ENCODE results near the gene ATP1A4. TPM values are rescaled to one million over a fixed set of nuclear protein-coding genes. Genes with fewer than 3 reads are reported as not detected.

The ATP1A4 gene
- polyA plus RNA-seq, 4 donors: 0.12 to 0.24 TPM; not detected in 2

DNA sequence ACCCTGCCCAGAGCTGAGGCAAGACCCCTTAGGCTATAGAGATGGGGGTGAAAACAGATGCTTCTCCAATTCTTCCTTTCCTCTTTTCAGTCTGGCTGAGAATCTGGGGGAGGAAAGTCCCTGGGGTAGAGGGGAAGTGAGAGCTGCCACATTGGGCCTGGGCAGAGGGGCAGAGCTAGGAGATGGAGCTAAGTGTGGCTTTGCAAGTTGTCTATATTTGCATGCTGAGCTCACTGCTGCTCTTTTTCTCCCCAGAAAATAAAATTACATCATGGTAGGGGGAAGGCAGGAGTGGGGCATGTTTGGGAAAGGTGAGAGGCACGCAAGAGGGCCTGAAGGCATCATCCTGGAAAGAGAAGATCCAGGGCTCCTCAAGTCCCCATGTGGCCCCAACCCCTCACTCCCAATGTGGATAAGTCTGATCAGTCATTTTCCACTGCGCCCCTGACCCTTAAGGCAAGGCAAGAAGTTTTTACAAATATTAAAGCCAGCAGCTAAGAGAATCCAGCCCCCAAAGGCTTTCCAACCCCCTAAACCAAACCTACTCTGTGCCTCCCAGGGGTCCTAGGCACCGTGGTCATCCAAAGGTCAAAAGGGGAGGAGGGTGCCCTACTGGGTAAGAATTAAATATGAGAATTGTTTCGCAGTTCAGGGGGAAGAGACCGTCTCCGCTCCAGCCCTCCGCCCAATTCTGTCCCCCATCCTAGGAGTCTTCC lies 53.3 kb downstream of the ATP1A4 start:
- H3K4me1 ChIP-seq (ENCODE audit: control insufficient read depth in 3 of 3, insufficient read depth in 2 of 3, low read depth in 1 of 3, low read length in 2 of 3): peaks cover 0 to 4% (median 0%) of the 10 kb centered on the region in 3 donors
- no peak for FAIRE-seq

DNA sequence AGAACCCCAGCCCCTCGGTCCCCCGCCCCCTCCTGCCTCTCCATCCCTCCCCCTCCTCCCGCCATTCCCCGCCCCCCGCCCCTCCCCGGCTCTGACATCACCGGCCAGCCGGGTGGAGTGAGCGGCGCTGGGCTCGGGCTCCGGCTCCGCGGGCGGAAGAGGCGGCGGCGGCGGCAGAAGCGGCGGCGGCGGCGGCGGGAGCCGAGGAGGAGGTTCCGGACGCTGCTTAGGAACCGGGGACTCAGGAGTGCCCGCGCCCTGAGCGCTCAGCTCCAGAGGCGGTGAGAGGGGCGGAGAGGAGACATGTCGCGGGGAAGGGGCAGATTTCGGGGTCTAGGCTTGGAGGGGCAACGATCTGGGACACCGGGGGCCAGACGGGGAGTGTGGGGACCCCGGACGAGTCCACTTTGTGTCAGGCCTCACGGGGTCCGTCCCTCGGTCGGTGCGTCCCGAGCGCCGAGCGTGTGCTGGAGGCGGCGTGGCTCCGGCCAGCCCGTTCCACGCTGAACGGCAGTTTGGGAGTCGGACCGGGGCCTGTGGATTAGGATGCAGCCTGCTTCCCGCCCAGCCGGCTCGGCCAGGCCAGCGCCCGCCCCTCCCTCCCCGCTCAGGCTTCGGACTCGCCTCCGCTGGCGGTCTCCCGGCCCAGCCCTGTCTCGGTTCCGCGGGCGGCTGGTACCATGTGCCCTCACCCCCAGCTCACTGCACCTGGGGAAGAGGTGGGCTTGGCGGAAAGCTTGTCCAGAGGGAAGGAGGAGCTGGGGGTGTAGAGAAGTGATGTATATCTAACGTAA lies 54.0 kb downstream of the ATP1A4 start, which contains the start of gene PEA15:
TSS of gene PEA15 (plus strand) at position 143 of the 794 bp plus-strand sequence. CDS start 6,161 bp downstream, outside the sequence.
- H3K4me1 ChIP-seq (ENCODE audit: control insufficient read depth in 3 of 3, insufficient read depth in 2 of 3, low read depth in 1 of 3, low read length in 2 of 3): peaks cover 0 to 4% (median 0%) of the 10 kb centered on the region in 3 donors
- H3K27me3 ChIP-seq (ENCODE audit: control insufficient read depth in 3 of 3, insufficient read depth in 3 of 3, low read length in 3 of 3): no peaks in the 10 kb centered on the region
- DNase-seq (peak; percentile 66 to 81), FAIRE-seq (no peak)
- H3K36me3 ChIP-seq (ENCODE audit: control insufficient read depth in 3 of 3, insufficient read depth in 2 of 3, low read depth in 1 of 3, low read length in 3 of 3): peaks cover 0 to 29% (median 0%) of the 10 kb centered on the region in 3 donors
- peak within 1 kb of the TSS; percentile 62 to 85 (median 78) for H3K27ac ChIP-seq (ENCODE audit: low read depth in 1 of 3, low read length in 2 of 3)
- WGBS, 3 donors: 0 to 1% (median 1%) methylated on average over 58 to 75 of the region's 76 CpGs
- H3K4me3 ChIP-seq (ENCODE audit: low read depth in 1 of 3, low read length in 3 of 3): peak within 1 kb of the TSS; percentile 73 to 87 (median 82)
- no peaks in the 10 kb centered on the region for H3K9me3 ChIP-seq (ENCODE audit: control insufficient read depth in 2 of 2, insufficient read depth in 1 of 2, low read depth in 1 of 2, low read length in 1 of 2)

More for the DNA sequence above, 53.3 kb downstream of the ATP1A4 start:
- Histone ChIP-seq H3K9me3 (ENCODE audit: control insufficient read depth in 2 of 2, insufficient read depth in 1 of 2, low read depth in 1 of 2, low read length in 1 of 2) (no peaks in the 10 kb centered on the region), H3K36me3 (ENCODE audit: control insufficient read depth in 3 of 3, insufficient read depth in 2 of 3, low read depth in 1 of 3, low read length in 3 of 3) (peaks cover 0 to 24% (median 0%) of the 10 kb centered on the region in 3 donors), H3K4me3 (ENCODE audit: low read depth in 1 of 3, low read length in 3 of 3) (peak overlapping the region; percentile 28 to 87 (median 73)), H3K27ac (ENCODE audit: low read depth in 1 of 3, low read length in 2 of 3) (peak overlapping the region in 2 of 3 donors; percentile 47 to 85), H3K27me3 (ENCODE audit: control insufficient read depth in 3 of 3, insufficient read depth in 3 of 3, low read length in 3 of 3) (no peaks in the 10 kb centered on the region)
- peak in 1 of 2 donors; percentile 22 for DNase-seq
- WGBS, 3 donors: 23 to 28% (median 27%) methylated on average over 7 of the region's 7 CpGs

DNA sequence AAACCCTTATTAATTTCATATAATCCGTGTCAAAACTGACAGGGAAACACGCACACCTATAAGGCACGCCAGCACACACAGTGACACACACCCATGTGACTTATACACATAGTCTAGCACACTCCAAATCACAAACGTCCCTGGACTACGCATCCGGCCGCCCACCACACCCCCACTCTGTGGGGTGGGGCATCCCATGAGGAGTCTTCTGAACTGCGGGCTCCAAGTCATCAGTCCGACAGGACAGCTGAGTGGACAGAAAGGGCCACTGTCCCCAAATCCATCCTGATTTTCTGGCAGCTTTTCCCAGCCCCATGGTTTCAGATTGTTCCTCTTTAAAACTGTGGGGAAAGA lies 54.6 kb downstream of the ATP1A4 start:
- peak overlapping the region; percentile 73 to 87 (median 82) for H3K4me3 ChIP-seq (ENCODE audit: low read depth in 1 of 3, low read length in 3 of 3)
- H3K9me3 ChIP-seq (ENCODE audit: control insufficient read depth in 2 of 2, insufficient read depth in 1 of 2, low read depth in 1 of 2, low read length in 1 of 2): no peaks in the 10 kb centered on the region
- H3K4me1 ChIP-seq (ENCODE audit: control insufficient read depth in 3 of 3, insufficient read depth in 2 of 3, low read depth in 1 of 3, low read length in 2 of 3): peaks cover 0 to 4% (median 0%) of the 10 kb centered on the region in 3 donors
- H3K36me3 ChIP-seq (ENCODE audit: control insufficient read depth in 3 of 3, insufficient read depth in 2 of 3, low read depth in 1 of 3, low read length in 3 of 3): peaks cover 0 to 35% (median 0%) of the 10 kb centered on the region in 3 donors
- DNase-seq: peak; percentile 41 to 70
- no peak for FAIRE-seq
- peak overlapping the region in 2 of 3 donors; percentile 78 to 83 for H3K27ac ChIP-seq (ENCODE audit: low read depth in 1 of 3, low read length in 2 of 3)
- no peaks in the 10 kb centered on the region for H3K27me3 ChIP-seq (ENCODE audit: control insufficient read depth in 3 of 3, insufficient read depth in 3 of 3, low read length in 3 of 3)
- 3 to 5% (median 3%) methylated on average over 9 of the region's 9 CpGs for WGBS, 3 donors

DNA sequence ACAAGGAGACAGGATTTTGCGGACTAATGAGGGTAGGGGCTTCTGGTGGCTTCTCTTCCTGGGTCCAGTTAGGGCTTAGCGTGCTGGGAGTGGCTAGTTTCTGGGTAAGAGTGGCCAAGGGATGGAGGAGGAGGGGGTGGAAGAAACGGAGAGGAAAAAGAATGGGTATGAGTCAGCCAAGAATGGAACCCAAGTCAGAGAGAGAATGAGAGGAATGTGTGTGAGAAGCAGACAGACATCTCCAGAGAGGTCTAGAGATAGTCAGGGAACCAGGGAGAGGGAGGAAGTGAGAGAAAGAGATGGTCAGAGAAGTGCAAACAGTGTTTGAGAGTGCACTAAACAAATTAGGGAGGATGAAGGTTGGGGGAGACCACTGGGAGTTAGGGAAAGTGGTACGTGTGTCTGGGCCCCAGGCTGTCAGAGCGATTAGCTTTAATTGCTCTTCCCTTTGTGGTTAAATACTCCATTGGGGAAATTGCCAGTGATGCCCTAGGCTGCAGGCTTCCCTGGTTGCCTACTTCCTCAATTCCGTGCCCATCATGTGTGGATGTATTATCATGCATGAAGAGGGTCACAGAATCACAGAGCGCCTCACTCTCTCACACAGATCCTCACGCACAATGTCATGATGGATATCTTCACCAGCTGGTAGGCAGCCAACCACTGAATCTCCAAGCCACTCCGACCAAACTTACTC lies 55.2 kb downstream of the ATP1A4 start:
- Histone ChIP-seq H3K36me3 (ENCODE audit: control insufficient read depth in 3 of 3, insufficient read depth in 2 of 3, low read depth in 1 of 3, low read length in 3 of 3) (peaks cover 0 to 41% (median 0%) of the 10 kb centered on the region in 3 donors), H3K4me1 (ENCODE audit: control insufficient read depth in 3 of 3, insufficient read depth in 2 of 3, low read depth in 1 of 3, low read length in 2 of 3) (peaks cover 0 to 4% (median 0%) of the 10 kb centered on the region in 3 donors), H3K9me3 (ENCODE audit: control insufficient read depth in 2 of 2, insufficient read depth in 1 of 2, low read depth in 1 of 2, low read length in 1 of 2) (no peaks in the 10 kb centered on the region), H3K27me3 (ENCODE audit: control insufficient read depth in 3 of 3, insufficient read depth in 3 of 3, low read length in 3 of 3) (no peaks in the 10 kb centered on the region), H3K27ac (ENCODE audit: low read depth in 1 of 3, low read length in 2 of 3) (peak overlapping the region in 1 of 3 donors; percentile 83), H3K4me3 (ENCODE audit: low read depth in 1 of 3, low read length in 3 of 3) (peak overlapping the region in 1 of 3 donors; percentile 82)
- DNase-seq (no peak), FAIRE-seq (no peak)
- WGBS, 3 donors: 60 to 76% (median 73%) methylated on average over 9 of the region's 9 CpGs

DNA sequence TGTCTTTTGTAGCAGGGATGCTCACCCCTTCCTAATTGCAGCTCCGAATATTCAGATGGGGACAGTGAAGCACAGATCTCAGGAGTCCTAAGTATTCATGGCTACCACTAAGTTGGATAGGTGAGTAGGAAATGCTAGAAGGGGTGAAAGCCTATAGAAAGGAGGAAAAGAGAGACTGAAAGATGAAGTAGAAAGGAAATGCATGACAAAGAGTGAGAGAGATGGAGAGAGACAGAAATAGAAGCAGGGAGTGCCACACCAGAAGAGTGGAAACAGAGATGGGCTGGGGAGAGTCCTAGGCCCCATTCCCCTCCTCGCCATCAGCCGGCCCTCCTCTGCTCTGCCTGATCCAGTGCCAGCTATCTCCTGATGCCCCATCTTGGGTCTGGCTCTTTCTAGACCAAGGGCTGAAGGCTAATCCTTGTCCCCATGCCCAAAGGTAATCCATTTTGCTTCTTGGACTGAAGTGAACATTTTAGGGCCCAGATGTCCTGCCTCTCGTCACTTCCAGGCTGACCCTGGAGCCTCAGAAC lies 55.8 kb downstream of the ATP1A4 start:
- DNase-seq (no peak), FAIRE-seq (no peak)
- Histone ChIP-seq H3K36me3 (ENCODE audit: control insufficient read depth in 3 of 3, insufficient read depth in 2 of 3, low read depth in 1 of 3, low read length in 3 of 3) (peaks cover 0 to 42% (median 0%) of the 10 kb centered on the region in 3 donors), H3K27ac (ENCODE audit: low read depth in 1 of 3, low read length in 2 of 3) (no peak overlapping the region), H3K4me3 (ENCODE audit: low read depth in 1 of 3, low read length in 3 of 3) (no peak overlapping the region), H3K9me3 (ENCODE audit: control insufficient read depth in 2 of 2, insufficient read depth in 1 of 2, low read depth in 1 of 2, low read length in 1 of 2) (no peaks in the 10 kb centered on the region), H3K4me1 (ENCODE audit: control insufficient read depth in 3 of 3, insufficient read depth in 2 of 3, low read depth in 1 of 3, low read length in 2 of 3) (peaks cover 0 to 4% (median 0%) of the 10 kb centered on the region in 3 donors), H3K27me3 (ENCODE audit: control insufficient read depth in 3 of 3, insufficient read depth in 3 of 3, low read length in 3 of 3) (no peaks in the 10 kb centered on the region)
- 86 to 95% (median 92%) methylated on average over 4 of the region's 4 CpGs for WGBS, 3 donors

DNA sequence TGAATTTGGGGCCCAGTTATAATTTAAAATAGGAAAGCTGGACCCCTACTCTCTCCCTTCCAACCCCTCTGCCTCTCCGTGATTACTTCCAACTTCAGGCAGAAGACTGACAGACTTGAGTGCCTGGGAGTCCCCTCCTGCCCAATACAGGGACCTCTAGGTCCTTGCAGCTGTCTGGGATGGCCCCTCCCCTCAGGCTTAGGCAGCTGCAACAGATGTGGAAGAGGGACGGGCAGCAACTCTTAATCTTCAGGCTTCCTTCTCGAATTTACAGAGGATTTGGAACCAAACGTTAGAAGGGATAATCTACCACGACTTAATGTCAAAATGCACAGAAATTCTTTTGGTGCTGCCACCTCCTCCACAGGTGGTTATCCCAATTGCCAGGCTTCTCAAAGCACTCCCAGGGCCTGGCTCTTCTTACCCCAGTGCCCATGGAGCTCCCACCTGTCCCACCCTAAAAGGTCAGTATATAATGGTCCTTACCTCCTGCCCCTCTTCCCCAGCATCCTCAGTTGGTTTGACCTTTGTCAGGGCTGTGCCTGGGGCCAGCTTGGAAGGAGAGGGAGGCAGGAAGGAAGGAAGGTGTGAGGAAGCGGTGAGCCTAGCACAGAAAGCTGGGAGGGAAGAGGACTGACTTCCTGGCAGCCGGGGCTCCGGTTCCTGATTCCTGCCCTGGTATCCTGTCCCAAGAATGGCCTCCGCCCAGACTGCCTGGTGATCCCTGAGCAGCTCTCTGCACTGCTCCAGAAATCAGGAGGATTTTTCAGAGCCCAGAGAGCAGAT lies 56.6 kb downstream of the ATP1A4 start:
- Histone ChIP-seq H3K27ac (ENCODE audit: low read depth in 1 of 3, low read length in 2 of 3) (peak overlapping the region in 1 of 3 donors; percentile 29), H3K4me3 (ENCODE audit: low read depth in 1 of 3, low read length in 3 of 3) (no peak overlapping the region), H3K36me3 (ENCODE audit: control insufficient read depth in 3 of 3, insufficient read depth in 2 of 3, low read depth in 1 of 3, low read length in 3 of 3) (peaks cover 0 to 48% (median under 1%) of the 10 kb centered on the region in 3 donors), H3K9me3 (ENCODE audit: control insufficient read depth in 2 of 2, insufficient read depth in 1 of 2, low read depth in 1 of 2, low read length in 1 of 2) (no peaks in the 10 kb centered on the region), H3K27me3 (ENCODE audit: control insufficient read depth in 3 of 3, insufficient read depth in 3 of 3, low read length in 3 of 3) (no peaks in the 10 kb centered on the region), H3K4me1 (ENCODE audit: control insufficient read depth in 3 of 3, insufficient read depth in 2 of 3, low read depth in 1 of 3, low read length in 2 of 3) (peaks cover 0 to 4% (median 0%) of the 10 kb centered on the region in 3 donors)
- WGBS, 3 donors: 66 to 77% (median 76%) methylated on average over 9 of the region's 9 CpGs
- no peak for FAIRE-seq
- DNase-seq: no peak

DNA sequence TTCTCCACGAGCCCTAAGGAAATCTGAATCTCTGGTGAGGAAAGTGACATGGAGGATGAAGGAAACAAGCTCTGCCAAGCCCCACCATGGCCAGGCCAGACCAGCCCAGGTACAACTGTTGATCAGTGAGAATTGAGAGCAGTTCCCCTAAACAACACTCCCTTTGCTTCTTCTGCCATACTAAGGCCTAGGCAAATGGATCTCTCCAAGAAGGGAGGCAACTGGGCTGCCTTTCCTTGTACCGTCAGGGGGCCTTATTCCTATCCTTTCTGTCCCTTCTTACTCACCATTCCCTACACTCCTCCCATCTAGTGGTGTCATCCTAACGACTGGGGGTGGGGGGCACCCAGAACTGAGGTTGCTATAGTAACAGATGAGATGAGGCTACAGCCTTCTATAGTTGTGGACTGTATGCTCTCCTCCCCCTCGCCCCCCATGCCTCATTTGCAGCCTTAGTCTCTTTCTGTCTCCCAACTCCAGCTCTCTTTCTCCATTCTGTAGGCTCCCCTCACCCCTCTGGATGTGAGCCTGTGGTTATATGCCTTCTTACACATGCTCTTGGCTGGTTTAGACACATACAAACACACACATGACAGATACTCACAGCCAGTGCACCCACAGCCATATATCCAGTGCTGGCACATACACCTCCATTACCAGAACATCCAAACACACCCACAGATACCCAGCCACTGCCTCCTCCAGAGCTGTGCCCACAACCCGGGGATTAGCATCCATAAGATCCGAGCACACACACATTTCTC lies 57.3 kb downstream of the ATP1A4 start:
- no peaks in the 10 kb centered on the region for H3K9me3 ChIP-seq (ENCODE audit: control insufficient read depth in 2 of 2, insufficient read depth in 1 of 2, low read depth in 1 of 2, low read length in 1 of 2)
- peaks cover 3 to 55% (median 7%) of the 10 kb centered on the region in 3 donors for H3K36me3 ChIP-seq (ENCODE audit: control insufficient read depth in 3 of 3, insufficient read depth in 2 of 3, low read depth in 1 of 3, low read length in 3 of 3)
- DNase-seq (no peak), FAIRE-seq (no peak)
- no peaks in the 10 kb centered on the region for H3K27me3 ChIP-seq (ENCODE audit: control insufficient read depth in 3 of 3, insufficient read depth in 3 of 3, low read length in 3 of 3)
- peak overlapping the region in 1 of 3 donors; percentile 8 for H3K27ac ChIP-seq (ENCODE audit: low read depth in 1 of 3, low read length in 2 of 3)
- H3K4me3 ChIP-seq (ENCODE audit: low read depth in 1 of 3, low read length in 3 of 3): no peak overlapping the region
- peaks cover 0 to 4% (median 0%) of the 10 kb centered on the region in 3 donors for H3K4me1 ChIP-seq (ENCODE audit: control insufficient read depth in 3 of 3, insufficient read depth in 2 of 3, low read depth in 1 of 3, low read length in 2 of 3)
- 65 to 86% (median 78%) methylated on average over 6 of the region's 6 CpGs for WGBS, 3 donors

Measured in small intestine (tissue), 7 donors.